H9 (cell line): ENCODE data around the gene ARMH3. TPM values are rescaled to one million over a fixed set of nuclear protein-coding genes. Genes with fewer than 3 reads are reported as not detected.
A peak's percentile ranks its signal among the peaks of the same experiment; 100 is the strongest.

Experiments used
- DNase-seq: peaks from one replicate; pipeline ENCODE4 v3.0.0-alpha.2; 2017
- H2AFZ ChIP-seq: one replicate; pipeline ENCODE4 v1.6.1; 2013; ENCODE audit warnings: mild to moderate bottlenecking, low read length, control low read depth, moderate library complexity
- H2AK5ac ChIP-seq: 2 replicates; pipeline ENCODE4 v1.6.1; 2013; ENCODE audit warnings: low read length, control low read depth, mixed read lengths; ENCODE audit not compliant: insufficient read length
- H2BK120ac ChIP-seq: one replicate; pipeline ENCODE4 v1.6.1; 2013; ENCODE audit warnings: low read depth, mild to moderate bottlenecking, low read length, control low read depth, inconsistent platforms; ENCODE audit not compliant: poor library complexity, severe bottlenecking
- H2BK12ac ChIP-seq: 2 replicates; pipeline ENCODE4 v1.6.1; 2013; ENCODE audit warnings: low read length, control low read depth, mixed read lengths, low read depth; ENCODE audit not compliant: insufficient read length
- H2BK15ac ChIP-seq: 2 replicates; pipeline ENCODE4 v1.6.1; 2013; ENCODE audit warnings: low read depth, low read length, control low read depth
- H2BK20ac ChIP-seq: one replicate; pipeline ENCODE4 v1.6.1; 2013; ENCODE audit warnings: low read depth, mild to moderate bottlenecking, low read length, control low read depth, inconsistent platforms; ENCODE audit not compliant: poor library complexity, severe bottlenecking
- H2BK5ac ChIP-seq: 2 replicates; pipeline ENCODE4 v1.6.1; 2013; ENCODE audit warnings: low read length, control low read depth, mixed read lengths; ENCODE audit not compliant: insufficient read length
- H3K14ac ChIP-seq: 2 replicates; pipeline ENCODE4 v1.6.1; 2013; ENCODE audit warnings: low read length, control low read depth; ENCODE audit not compliant: insufficient read depth
- H3K18ac ChIP-seq: 2 replicates; pipeline ENCODE4 v1.6.1; 2013; ENCODE audit warnings: low read depth, mild to moderate bottlenecking, mixed read lengths, low read length, control low read depth; ENCODE audit not compliant: insufficient read length
- H3K23ac ChIP-seq: 2 replicates; pipeline ENCODE4 v1.6.1; 2013; ENCODE audit warnings: low read length, control low read depth, mixed read lengths, low read depth; ENCODE audit not compliant: insufficient read length
- H3K23me2 ChIP-seq: 2 replicates; pipeline ENCODE4 v1.6.1; 2013; ENCODE audit warnings: low read depth, mild to moderate bottlenecking, mixed read lengths, low read length, control low read depth; ENCODE audit not compliant: insufficient read length, poor library complexity, severe bottlenecking
- H3K27ac ChIP-seq: 2 replicates; pipeline ENCODE4 v1.5.1; 2013; ENCODE audit warnings: low read length, control low read depth, mixed read lengths, low read depth; ENCODE audit not compliant: insufficient read length
- H3K27me3 ChIP-seq: 2 replicates; pipeline ENCODE4 v1.6.1; 2013; ENCODE audit warnings: low read length, control low read depth, inconsistent platforms; ENCODE audit not compliant: insufficient read depth
- H3K4ac ChIP-seq: 2 replicates; pipeline ENCODE4 v1.6.1; 2013; ENCODE audit warnings: low read depth, mild to moderate bottlenecking, control low read depth, inconsistent platforms, low read length, moderate library complexity
- H3K4me1 ChIP-seq: 2 replicates; pipeline ENCODE4 v1.6.1; 2013; ENCODE audit warnings: low read length, control low read depth, inconsistent platforms; ENCODE audit not compliant: insufficient read depth
- H3K4me2 ChIP-seq: 2 replicates; pipeline ENCODE4 v1.6.1; 2013; ENCODE audit warnings: low read length, control low read depth, mixed read lengths; ENCODE audit not compliant: insufficient read length, insufficient read depth
- H3K56ac ChIP-seq: 2 replicates; pipeline ENCODE4 v1.6.1; 2013; ENCODE audit warnings: low read depth, mild to moderate bottlenecking, mixed read lengths, low read length, control low read depth; ENCODE audit not compliant: insufficient read length
- H3K79me1 ChIP-seq: 2 replicates; pipeline ENCODE4 v1.6.1; 2013; ENCODE audit warnings: low read depth, mild to moderate bottlenecking, moderate library complexity, low read length, control low read depth, inconsistent platforms; ENCODE audit not compliant: insufficient read depth, poor library complexity, severe bottlenecking
- H3K79me2 ChIP-seq: 2 replicates; pipeline ENCODE4 v1.6.1; 2013; ENCODE audit warnings: low read length, control low read depth, inconsistent platforms; ENCODE audit not compliant: insufficient read depth
- H3K9ac ChIP-seq: 2 replicates; pipeline ENCODE4 v1.6.1; 2013; ENCODE audit warnings: low read length, control low read depth, mixed read lengths; ENCODE audit not compliant: insufficient read length; ENCODE audit errors: extremely low read depth
- H3K9me3 ChIP-seq: one replicate; pipeline ENCODE4 v1.6.1; 2013; ENCODE audit warnings: low read depth, low read length, inconsistent platforms; ENCODE audit not compliant: control insufficient read depth
- H3T11ph ChIP-seq: one replicate; pipeline ENCODE4 v1.6.1; 2013; ENCODE audit warnings: mild to moderate bottlenecking, low read length, control low read depth, inconsistent platforms
- H4K20me1 ChIP-seq: one replicate; pipeline ENCODE4 v1.6.1; 2013; ENCODE audit not compliant: control insufficient read depth, insufficient read length, insufficient read depth
- H4K5ac ChIP-seq: 2 replicates; pipeline ENCODE4 v1.6.1; 2013; ENCODE audit warnings: low read depth, mild to moderate bottlenecking, mixed read lengths, low read length, control low read depth; ENCODE audit not compliant: insufficient read length
- H4K8ac ChIP-seq: replicated peaks from 2 replicates; pipeline ENCODE4 v1.6.1; 2013; ENCODE audit warnings: low read length, control low read depth, mixed read lengths, low read depth; ENCODE audit not compliant: insufficient read length
- H4K91ac ChIP-seq: 2 replicates; pipeline ENCODE4 v1.6.1; 2013; ENCODE audit warnings: low read depth, mild to moderate bottlenecking, moderate library complexity, mixed read lengths, low read length, control low read depth; ENCODE audit not compliant: insufficient read length
- H3K27ac Mint-ChIP-seq, 3 experiments: 2 replicates in 2 of 3; 3 replicates in 1 of 3; pipeline ENCODE4 v1.8.0; 2020 to 2021; ENCODE audit warnings: mixed read lengths in 3 of 3, mild to moderate bottlenecking in 1 of 3, moderate library complexity in 1 of 3
- H3K27me3 Mint-ChIP-seq: 2 replicates; pipeline ENCODE4 v1.8.0; 2021; ENCODE audit warnings: low read depth, mild to moderate bottlenecking, moderate library complexity, mixed read lengths
- H3K36me3 Mint-ChIP-seq, 3 experiments: 2 replicates in 2 of 3; 3 replicates in 1 of 3; pipeline ENCODE4 v1.8.0; 2020 to 2021; ENCODE audit warnings: low read depth in 3 of 3, mixed read lengths in 3 of 3; ENCODE audit not compliant: insufficient read depth in 1 of 3
- H3K4me1 Mint-ChIP-seq, 2 experiments: 2 replicates each; pipeline ENCODE4 v1.8.0; 2020; ENCODE audit warnings: mixed read lengths in 2 of 2
- H3K4me3 Mint-ChIP-seq, 2 experiments: 2 replicates in 1 of 2; 3 replicates in 1 of 2; pipeline ENCODE4 v1.8.0; 2020 to 2021; ENCODE audit warnings: mild to moderate bottlenecking in 2 of 2, mixed read lengths in 2 of 2, moderate library complexity in 1 of 2
- H3K9me3 Mint-ChIP-seq, 2 experiments: 2 replicates in 1 of 2; 3 replicates in 1 of 2; pipeline ENCODE4 v1.8.0; 2020; ENCODE audit warnings: mild to moderate bottlenecking in 2 of 2, mixed read lengths in 2 of 2, moderate library complexity in 1 of 2
- WGBS: extraction: QIAGEN DNeasy Blood & Tissue Kit; methylation state at CpG from one replicate; pipeline ENCODE4 v1.1.7; 2013; ENCODE audit warnings: missing lambda C conversion rate, low lambda C conversion rate, mixed read lengths; ENCODE audit not compliant: insufficient read length; ENCODE audit errors: extremely low coverage; 5-methylcytosine and 5-hydroxymethylcytosine counted together
- total RNA-seq: library from RNA; stranded (reverse); gene quantifications from 2 replicates; pipeline ENCODE4 v1.2.1, GENCODE V29; 2021
- TF ChIP-seq, protein P1 (sequence below): fragments of 200-600 bp; sonication (generic); conservative IDR thresholded peaks from 3 replicates; pipeline ENCODE4 v1.8.0; 2021; ENCODE audit warnings: antibody characterized with exemption, mild to moderate bottlenecking

Gene ARMH3
- total RNA-seq, 1 experiment from 2014 or later, result 20.4 TPM

DNA sequence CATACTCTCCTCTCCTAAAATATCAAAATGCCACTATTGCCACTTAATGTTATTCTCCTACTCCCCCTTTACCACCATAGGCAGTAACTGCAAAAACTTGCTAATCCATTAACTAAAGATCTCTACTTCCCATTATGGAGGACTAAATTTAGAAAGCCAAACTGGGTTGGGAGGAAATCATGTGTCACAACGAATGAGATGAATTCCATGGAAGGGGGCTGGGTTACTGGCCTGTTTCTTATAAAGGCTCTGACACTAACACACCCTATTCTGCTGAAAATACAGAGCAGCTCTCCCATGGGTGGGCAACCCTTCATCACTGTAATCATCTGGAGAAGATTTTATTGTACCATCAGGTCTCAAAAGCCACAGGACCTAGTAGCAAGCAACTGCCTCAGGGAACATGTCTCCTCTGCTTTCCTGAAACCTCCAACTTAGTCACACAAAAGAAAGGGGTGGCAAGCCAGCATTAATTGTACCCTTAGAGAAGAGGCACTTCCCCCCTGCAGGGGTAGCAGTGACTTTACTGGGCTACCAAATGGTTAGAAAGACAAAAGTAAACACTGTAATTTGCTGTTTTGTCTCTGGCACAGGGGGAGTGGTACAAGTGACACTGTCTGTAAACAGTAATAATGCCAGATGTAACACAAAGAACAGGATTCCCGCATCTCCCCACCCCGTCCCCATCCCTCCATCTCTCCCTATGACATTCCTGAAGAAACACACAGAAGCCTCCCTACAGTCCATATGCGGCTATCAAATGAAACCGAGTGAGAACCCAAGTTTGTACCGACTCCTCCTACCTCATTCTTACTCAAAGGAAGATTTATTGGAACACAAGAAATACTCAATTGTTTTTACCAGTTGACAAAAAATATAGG is 81.6 kb downstream of the ARMH3 start:
- no peak overlapping the region for H3K56ac ChIP-seq
- no peak overlapping the region for H3K4me2 ChIP-seq
- no peak overlapping the region for H4K91ac ChIP-seq
- no peaks in the 10 kb centered on the region for H3K79me2 ChIP-seq
- H3T11ph ChIP-seq, result no peak overlapping the region
- H4K5ac ChIP-seq, result no peak overlapping the region
- H3K36me3 Mint-ChIP-seq, result peaks cover 0 to 29% (median 16%) of the 10 kb centered on the region in 3 experiments; a peak in 6 of 7 replicates
- TF ChIP-seq, protein P1, sequence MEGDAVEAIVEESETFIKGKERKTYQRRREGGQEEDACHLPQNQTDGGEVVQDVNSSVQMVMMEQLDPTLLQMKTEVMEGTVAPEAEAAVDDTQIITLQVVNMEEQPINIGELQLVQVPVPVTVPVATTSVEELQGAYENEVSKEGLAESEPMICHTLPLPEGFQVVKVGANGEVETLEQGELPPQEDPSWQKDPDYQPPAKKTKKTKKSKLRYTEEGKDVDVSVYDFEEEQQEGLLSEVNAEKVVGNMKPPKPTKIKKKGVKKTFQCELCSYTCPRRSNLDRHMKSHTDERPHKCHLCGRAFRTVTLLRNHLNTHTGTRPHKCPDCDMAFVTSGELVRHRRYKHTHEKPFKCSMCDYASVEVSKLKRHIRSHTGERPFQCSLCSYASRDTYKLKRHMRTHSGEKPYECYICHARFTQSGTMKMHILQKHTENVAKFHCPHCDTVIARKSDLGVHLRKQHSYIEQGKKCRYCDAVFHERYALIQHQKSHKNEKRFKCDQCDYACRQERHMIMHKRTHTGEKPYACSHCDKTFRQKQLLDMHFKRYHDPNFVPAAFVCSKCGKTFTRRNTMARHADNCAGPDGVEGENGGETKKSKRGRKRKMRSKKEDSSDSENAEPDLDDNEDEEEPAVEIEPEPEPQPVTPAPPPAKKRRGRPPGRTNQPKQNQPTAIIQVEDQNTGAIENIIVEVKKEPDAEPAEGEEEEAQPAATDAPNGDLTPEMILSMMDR, result no peak
- no peak overlapping the region for H4K8ac ChIP-seq
- H3K23ac ChIP-seq, result no peak overlapping the region
- no peak overlapping the region for H2BK120ac ChIP-seq
- no peaks in the 10 kb centered on the region; the same call in 1 of the 2 replicates for H3K4me1 ChIP-seq
- no peak overlapping the region for H3K9ac ChIP-seq
- peak overlapping the region in 2 of 3 experiments; percentile 0 to 11; a peak in 3 of 7 replicates for H3K27ac Mint-ChIP-seq
- H3K27ac ChIP-seq, result no peak overlapping the region
- H3K4me3 Mint-ChIP-seq, result no peak overlapping the region
- no peaks in the 10 kb centered on the region for H3K23me2 ChIP-seq
- H2BK5ac ChIP-seq, result no peak overlapping the region
- H2AFZ ChIP-seq, result no peak overlapping the region
- H3K14ac ChIP-seq, result no peak overlapping the region
- no peaks in the 10 kb centered on the region for H4K20me1 ChIP-seq
- H3K27me3 Mint-ChIP-seq, result no peaks in the 10 kb centered on the region
- WGBS, result no CpG with 5 or more reads among the region's 6 CpGs
- H2BK12ac ChIP-seq, result no peak overlapping the region
- no peak overlapping the region for H2BK15ac ChIP-seq
- peaks cover 13 to 27% of the 10 kb centered on the region in 2 experiments for H3K4me1 Mint-ChIP-seq
- no peak for DNase-seq
- H3K27me3 ChIP-seq, result no peaks in the 10 kb centered on the region
- no peak overlapping the region for H2AK5ac ChIP-seq
- H3K79me1 ChIP-seq, result no peaks in the 10 kb centered on the region
- no peak overlapping the region for H3K4ac ChIP-seq
- no peak overlapping the region for H2BK20ac ChIP-seq
- H3K9me3 Mint-ChIP-seq, result no peaks in the 10 kb centered on the region
- no peaks in the 10 kb centered on the region for H3K9me3 ChIP-seq
- no peak overlapping the region for H3K18ac ChIP-seq
